22Rv1 (cell line): ENCODE results near the gene SSX5.

ENCODE experiments used
- CTCF ChIP-seq: fragments of 450-650 bp; IDR thresholded peaks from 2 replicates; pipeline ENCODE4 v1.5.1; 2017; ENCODE audit warnings: mild to moderate bottlenecking
- ZFX ChIP-seq: fragments of 450-650 bp; IDR thresholded peaks from 2 replicates; pipeline ENCODE4 v1.6.1; 2017; ENCODE audit warnings: antibody characterized with exemption, borderline replicate concordance

DNA sequence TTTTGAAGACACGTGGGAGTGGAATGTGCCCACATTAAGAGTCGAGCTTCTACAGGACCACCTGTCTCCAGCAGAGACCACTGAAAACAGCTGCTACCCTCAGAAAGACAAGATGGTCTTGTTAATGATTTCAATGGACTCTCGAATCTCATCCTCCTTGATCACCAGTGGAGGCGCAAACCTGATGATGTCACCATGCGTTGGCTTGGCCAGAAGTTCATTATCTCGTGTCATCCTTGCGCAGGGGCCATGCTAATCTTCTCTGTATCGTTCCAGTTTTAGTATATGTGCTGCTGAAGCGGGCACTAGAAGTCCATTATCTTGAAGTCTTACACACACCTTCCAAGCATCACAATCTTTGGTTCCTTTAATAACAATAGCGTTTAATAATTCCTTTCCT lies 42.8 kb downstream of the SSX5 start:
- TF ChIP-seq CTCF (no peak), ZFX (no peak)
